ENCODE measurements around the gene DGKD.

Gene DGKD

GRCh38 chr2:233352141-233352842 is 2.0 kb upstream of the DGKD start:
- Histone ChIP-seq H4K20me1 (ENCODE audit: insufficient read depth, low read length) (peaks cover 6% of the 10 kb centered on the region; the same call in 1 of the 2 replicates), H3K4me1 (ENCODE audit: low read length) (peaks cover 18% of the 10 kb centered on the region), H3K27me3 (ENCODE audit: low read depth, low read length) (no peaks in the 10 kb centered on the region), H3K4me2 (ENCODE audit: low read length) (no peak overlapping the region), H3K79me2 (ENCODE audit: low read length) (peaks cover 24% of the 10 kb centered on the region), H3K36me3 (replicated peaks; ENCODE audit: low read depth, low read length) (peaks cover 4% of the 10 kb centered on the region), H3K4me3 (ENCODE audit: low read length) (no peak overlapping the region), H3K9me3 (ENCODE audit: insufficient read depth, low read length) (no peaks in the 10 kb centered on the region), H2AFZ (ENCODE audit: low read depth, low read length) (no peak overlapping the region), H3K27ac (ENCODE audit: low read length) (no peak overlapping the region), H3K9ac (ENCODE audit: low read length) (no peak overlapping the region)
- TF ChIP-seq EZH2phosphoT487 (IDR thresholded peaks at IDR 0.05; ENCODE audit: low read depth), result no peak
- no peak for TF ChIP-seq CTCF (IDR thresholded peaks at IDR 0.05; ENCODE audit: low read depth, low read length)

- no peak for TF ChIP-seq CTCF (IDR thresholded peaks at IDR 0.05; ENCODE audit: low read depth, low read length)
- TF ChIP-seq EZH2phosphoT487 (IDR thresholded peaks at IDR 0.05; ENCODE audit: low read depth), result no peak
- peaks cover 4% of the 10 kb centered on the region for H3K36me3 ChIP-seq (replicated peaks; ENCODE audit: low read depth, low read length)
- H3K27ac ChIP-seq (ENCODE audit: low read length), result no peak overlapping the region
- H3K27me3 ChIP-seq (ENCODE audit: low read depth, low read length), result no peaks in the 10 kb centered on the region
- H3K9me3 ChIP-seq (ENCODE audit: insufficient read depth, low read length), result no peaks in the 10 kb centered on the region
- H3K4me1 ChIP-seq (ENCODE audit: low read length), result peaks cover 18% of the 10 kb centered on the region
- peak overlapping the region; percentile 83 for H3K4me2 ChIP-seq (ENCODE audit: low read length)
- peaks cover 24% of the 10 kb centered on the region for H3K79me2 ChIP-seq (ENCODE audit: low read length)
- peak overlapping the region; percentile 62 for H3K9ac ChIP-seq (ENCODE audit: low read length)
- H3K4me3 ChIP-seq (ENCODE audit: low read length), result peak overlapping the region; percentile 80
- H2AFZ ChIP-seq (ENCODE audit: low read depth, low read length), result peak overlapping the region; percentile 92
- H4K20me1 ChIP-seq (ENCODE audit: insufficient read depth, low read length), result peaks cover 6% of the 10 kb centered on the region; the same call in 1 of the 2 replicates
Measured at GRCh38 chr2:233353101-233353768, 1.1 kb upstream of the DGKD start.

GRCh38 chr2:233354500-233354924 is 218 bp downstream of the DGKD start:
- TF ChIP-seq EZH2phosphoT487 (IDR thresholded peaks at IDR 0.05; ENCODE audit: low read depth) (no peak), CTCF (IDR thresholded peaks at IDR 0.05; ENCODE audit: low read depth, low read length) (no peak)
- Histone ChIP-seq H3K4me2 (ENCODE audit: low read length) (peak overlapping the region; percentile 98; the same call in 1 of the 2 replicates), H3K36me3 (replicated peaks; ENCODE audit: low read depth, low read length) (peaks cover 4% of the 10 kb centered on the region), H3K4me3 (ENCODE audit: low read length) (peak overlapping the region; percentile 97), H3K79me2 (ENCODE audit: low read length) (peaks cover 34% of the 10 kb centered on the region), H3K27ac (ENCODE audit: low read length) (no peak overlapping the region), H3K9ac (ENCODE audit: low read length) (peak overlapping the region; percentile 46; the same call in 1 of the 2 replicates), H3K27me3 (ENCODE audit: low read depth, low read length) (no peaks in the 10 kb centered on the region), H2AFZ (ENCODE audit: low read depth, low read length) (no peak overlapping the region), H3K4me1 (ENCODE audit: low read length) (peaks cover 10% of the 10 kb centered on the region), H3K9me3 (ENCODE audit: insufficient read depth, low read length) (no peaks in the 10 kb centered on the region), H4K20me1 (ENCODE audit: insufficient read depth, low read length) (peaks cover 6% of the 10 kb centered on the region; the same call in 1 of the 2 replicates)

- H3K27ac ChIP-seq (ENCODE audit: low read length), result no peak overlapping the region
Measured at GRCh38 chr2:233354971-233355574, 779 bp downstream of the DGKD start.

More at GRCh38 chr2:233354971-233355574, 779 bp downstream of the DGKD start:
- Histone ChIP-seq H3K27me3 (ENCODE audit: low read depth, low read length) (no peaks in the 10 kb centered on the region), H4K20me1 (ENCODE audit: insufficient read depth, low read length) (peaks cover 6% of the 10 kb centered on the region; the same call in 1 of the 2 replicates), H3K9ac (ENCODE audit: low read length) (peak overlapping the region; percentile 52), H3K9me3 (ENCODE audit: insufficient read depth, low read length) (no peaks in the 10 kb centered on the region), H3K36me3 (replicated peaks; ENCODE audit: low read depth, low read length) (peaks cover 4% of the 10 kb centered on the region), H3K4me1 (ENCODE audit: low read length) (peaks cover 8% of the 10 kb centered on the region), H3K4me3 (ENCODE audit: low read length) (peak overlapping the region; percentile 97), H3K79me2 (ENCODE audit: low read length) (peaks cover 34% of the 10 kb centered on the region), H2AFZ (ENCODE audit: low read depth, low read length) (no peak overlapping the region), H3K4me2 (ENCODE audit: low read length) (peak overlapping the region; percentile 98)
- TF ChIP-seq EZH2phosphoT487 (IDR thresholded peaks at IDR 0.05; ENCODE audit: low read depth), result no peak
- TF ChIP-seq CTCF (IDR thresholded peaks at IDR 0.05; ENCODE audit: low read depth, low read length), result no peak

Measured in OCI-LY3 (cell line).